Panc1 (cell line): ENCODE measurements around the gene KIZ. TPM values are rescaled to one million over a fixed set of nuclear protein-coding genes. Genes with fewer than 3 reads are reported as not detected.

ENCODE experiments used
- ATAC-seq: fragments of 200-7000 bp; cut with Tn5 transposase; 2 replicates; pipeline ENCODE4 v1.9.1; 2020; ENCODE audit warnings: mild to moderate bottlenecking, moderate library complexity
- BruUV-seq: library from RNA; stranded (reverse); fragments of 400-500 nt; replicated peaks from 2 replicates; lab custom pipeline; 2021; lab: Mats Ljungman, UMichigan
- CTCF ChIA-PET: fragments of 300-600 bp; sonication (Branson Sonifier 250); formaldehyde crosslinking; loops from one replicate; lab custom pipeline; 2022; ENCODE audit warnings: antibody characterized with exemption; lab: Charles Lee
- POLR2A ChIA-PET: fragments of 300-600 bp; sonication (Branson Sonifier 250); formaldehyde crosslinking; loops from one replicate; lab custom pipeline; 2022; ENCODE audit warnings: antibody characterized with exemption; lab: Charles Lee
- DNase-seq: peaks from one replicate; pipeline ENCODE4 v3.0.0-alpha.2; 2010; ENCODE audit warnings: low read depth, low spot score
- H3K27ac ChIP-seq: 2 replicates; pipeline ENCODE4 v1.5.1; 2011; ENCODE audit warnings: mild to moderate bottlenecking, low read length, inconsistent platforms
- H3K27me3 ChIP-seq: fragments of 200-500 bp; sonication (Bioruptor generic); 2 replicates; pipeline ENCODE4 v1.6.0; 2014; ENCODE audit warnings: low read length, inconsistent platforms; ENCODE audit not compliant: control insufficient read depth, insufficient read depth
- H3K36me3 ChIP-seq: fragments of 200-500 bp; sonication (Bioruptor generic); 2 replicates; pipeline ENCODE4 v1.5.1; 2014; ENCODE audit warnings: inconsistent platforms, mild to moderate bottlenecking, low read length, moderate library complexity; ENCODE audit not compliant: control insufficient read depth, insufficient read depth
- H3K4me1 ChIP-seq: 2 replicates; pipeline ENCODE4 v1.5.1; 2011; ENCODE audit warnings: inconsistent platforms, mild to moderate bottlenecking, low read length, moderate library complexity; ENCODE audit not compliant: control insufficient read depth, insufficient read depth
- H3K4me3 ChIP-seq, 2 experiments: 2 replicates each; pipeline ENCODE4 v1.5.1; 2011 to 2012; ENCODE audit warnings: low read depth in 2 of 2, low read length in 2 of 2, mild to moderate bottlenecking in 2 of 2, inconsistent platforms in 1 of 2, moderate library complexity in 1 of 2
- H3K9me3 ChIP-seq: fragments of 200-500 bp; sonication (Bioruptor generic); 2 replicates; pipeline ENCODE4 v1.5.1; 2014; ENCODE audit warnings: low read depth, mild to moderate bottlenecking, inconsistent platforms, low read length, moderate library complexity; ENCODE audit not compliant: control insufficient read depth, insufficient read depth
- CTCF ChIP-seq: fragments of 450-650 bp; IDR thresholded peaks from 2 replicates; pipeline ENCODE4 v1.5.1; 2017; ENCODE audit warnings: mild to moderate bottlenecking
- POLR2AphosphoS5 ChIP-seq: IDR thresholded peaks from 2 replicates; pipeline ENCODE4 v1.6.1; 2012; ENCODE audit warnings: mild to moderate bottlenecking, low read depth, low read length, moderate library complexity
- REST ChIP-seq, 2 experiments: IDR thresholded peaks; 2 replicates each; pipeline ENCODE4 v1.6.1; 2011 to 2012; ENCODE audit warnings: low read depth in 2 of 2, control low read depth in 1 of 2, low read length in 1 of 2, mild to moderate bottlenecking in 1 of 2, moderate library complexity in 1 of 2; ENCODE audit not compliant: insufficient read depth in 1 of 2
- SIN3A ChIP-seq: IDR thresholded peaks from 2 replicates; pipeline ENCODE4 v1.6.1; 2012; ENCODE audit warnings: low read depth, mild to moderate bottlenecking, low read length, moderate library complexity, borderline replicate concordance; ENCODE audit not compliant: insufficient read depth
- TCF7L2 ChIP-seq: IDR thresholded peaks from 2 replicates; pipeline ENCODE4 v1.6.1; 2011; ENCODE audit warnings: mild to moderate bottlenecking, low read depth, low read length, inconsistent platforms
- in situ Hi-C: cut with HindIII; loops from 2 replicates; pipeline ENCODE4 v1.10.0; 2016; ENCODE audit warnings: low sequenced_read_pairs, low pct_unique_long_range_greater_than_20kb
- intact Hi-C: fragments of 100-400 bp; cut with micrococcal nuclease; formaldehyde crosslinking; loops from one replicate; pipeline ENCODE4 v1.10.0; 2022; ENCODE audit not compliant: unreplicated experiment
- total RNA-seq: library from RNA; stranded (reverse); gene quantifications from one replicate; pipeline ENCODE4 v1.2.1, GENCODE V29; 2021; ENCODE audit not compliant: unreplicated experiment

KIZ gene
- total RNA-seq, 1 experiment from 2014 or later, result 6.5 TPM

- no peak for TF ChIP-seq SIN3A
- no peak for TF ChIP-seq CTCF
- no peak for TF ChIP-seq REST (IDR thresholded peaks at IDR 0.05; ENCODE audit: insufficient read depth in 1 of 2, low read depth in 2 of 2, low read length in 1 of 2)
- TF ChIP-seq TCF7L2, result no peak
- no peak for TF ChIP-seq POLR2AphosphoS5
- no peaks in the 10 kb centered on the region for H3K4me1 ChIP-seq
- ChIA-PET CTCF (no interaction called here), POLR2A (no interaction called here)
- H3K27me3 ChIP-seq, result no peaks in the 10 kb centered on the region
- DNase-seq (no peak), ATAC-seq (no peak)
- H3K36me3 ChIP-seq, result no peaks in the 10 kb centered on the region
- H3K27ac ChIP-seq, result no peak overlapping the region
- in situ Hi-C loops (no loop called here), intact Hi-C loops (no loop called here)
- BruUV-seq, result no TSS peak
- no peaks in the 10 kb centered on the region for H3K9me3 ChIP-seq
- no peak overlapping the region for H3K4me3 ChIP-seq
Measured at GRCh38 chr20:21272679-21273078, 146.8 kb downstream of the KIZ start.

DNA sequence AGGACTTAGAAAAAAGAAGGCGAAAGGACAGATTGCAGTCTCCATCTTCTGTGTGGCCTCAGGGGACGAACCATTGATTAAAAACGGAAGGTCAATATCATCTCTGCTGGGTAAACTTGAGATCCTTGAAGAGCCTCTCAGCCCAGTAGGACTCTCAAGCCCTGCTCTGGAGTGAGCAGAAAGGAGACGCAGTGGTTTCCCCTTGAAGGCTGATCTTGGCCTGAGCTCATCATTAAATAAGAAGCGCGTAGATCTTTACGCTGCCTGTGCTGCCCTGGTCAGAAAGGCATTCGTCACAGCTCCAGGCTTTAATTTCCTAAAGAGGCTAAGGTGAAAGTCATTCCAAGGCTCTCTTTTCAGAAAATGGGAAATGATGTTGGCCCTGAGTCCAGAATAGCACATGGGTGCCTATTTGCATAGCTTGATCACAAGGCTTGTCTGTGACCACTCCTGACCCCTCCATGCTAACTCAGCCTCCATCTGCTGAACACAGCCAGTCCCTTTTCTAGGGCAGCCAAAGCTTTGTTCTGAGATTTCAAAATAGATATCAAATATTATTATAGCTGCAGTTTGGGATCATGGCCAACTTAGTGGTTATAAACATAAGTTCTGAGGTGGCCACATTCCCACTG lies 148.0 kb downstream of the KIZ start:
- TF ChIP-seq TCF7L2, result no peak
- no peak for TF ChIP-seq REST (IDR thresholded peaks at IDR 0.05; ENCODE audit: insufficient read depth in 1 of 2, low read depth in 2 of 2, low read length in 1 of 2)
- no peak for TF ChIP-seq CTCF
- TF ChIP-seq SIN3A, result no peak
- no peak for TF ChIP-seq POLR2AphosphoS5
- BruUV-seq, result no TSS peak
- DNase-seq (no peak), ATAC-seq (no peak)
- ChIA-PET POLR2A (no interaction called here), CTCF (no interaction called here)
- H3K4me3 ChIP-seq, result no peak overlapping the region
- no peaks in the 10 kb centered on the region for H3K4me1 ChIP-seq
- in situ Hi-C loops (no loop called here), intact Hi-C loops (no loop called here)
- no peaks in the 10 kb centered on the region for H3K27me3 ChIP-seq
- H3K36me3 ChIP-seq, result no peaks in the 10 kb centered on the region
- no peak overlapping the region for H3K27ac ChIP-seq
- H3K9me3 ChIP-seq, result no peaks in the 10 kb centered on the region
